Central memory CD4-positive, alpha-beta T cell (primary cell): ENCODE data around the gene MYB.

ENCODE experiments used
- DNase-seq: peaks from one replicate; pipeline ENCODE4 v3.0.0; 2022

The MYB gene

DNA sequence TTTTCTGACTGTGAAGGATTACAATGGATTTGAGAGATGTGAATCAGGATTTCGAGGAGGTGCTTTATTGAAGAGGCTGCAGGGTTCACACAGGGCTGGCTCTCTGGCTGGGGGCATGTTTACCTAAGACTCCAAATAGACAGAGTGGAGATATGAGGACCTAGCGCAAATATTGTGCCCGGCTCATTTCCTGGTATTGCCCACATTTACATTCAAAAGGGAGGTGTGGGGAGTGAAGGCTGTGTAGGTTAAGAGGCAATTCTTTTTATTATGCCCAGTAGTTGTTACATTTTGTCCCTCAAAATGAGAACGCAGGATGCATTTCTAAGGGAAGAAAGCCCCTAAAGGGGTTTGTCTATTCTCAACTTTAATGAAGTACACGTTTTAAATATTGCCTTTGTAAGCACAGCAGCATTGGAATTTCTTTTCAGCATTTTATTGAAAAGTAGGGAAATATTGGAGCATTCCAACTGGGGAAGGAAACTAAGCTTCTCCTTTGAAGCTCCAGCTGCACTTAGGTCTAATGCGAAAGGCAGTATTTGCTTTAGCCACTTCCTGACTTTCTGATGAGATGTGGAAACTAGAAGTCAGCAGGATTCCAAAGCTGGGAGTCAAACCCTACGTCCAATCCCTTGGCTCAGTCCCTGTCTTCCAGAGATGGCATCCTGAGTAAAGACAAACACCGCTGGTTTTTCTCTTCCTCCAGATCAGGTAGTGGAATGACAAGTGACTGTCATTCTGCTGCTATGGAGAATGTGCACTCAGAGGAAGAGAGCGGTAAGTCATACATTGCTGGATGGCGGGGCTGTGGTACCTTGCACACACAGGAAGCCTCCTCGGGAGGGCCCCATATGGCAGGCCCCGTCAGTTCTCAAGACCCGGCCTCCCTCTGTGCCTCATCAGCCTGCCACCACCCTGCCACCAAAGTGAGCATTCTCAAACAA lies 70.7 kb downstream of the MYB start:
- DNase-seq: no peak

DNA sequence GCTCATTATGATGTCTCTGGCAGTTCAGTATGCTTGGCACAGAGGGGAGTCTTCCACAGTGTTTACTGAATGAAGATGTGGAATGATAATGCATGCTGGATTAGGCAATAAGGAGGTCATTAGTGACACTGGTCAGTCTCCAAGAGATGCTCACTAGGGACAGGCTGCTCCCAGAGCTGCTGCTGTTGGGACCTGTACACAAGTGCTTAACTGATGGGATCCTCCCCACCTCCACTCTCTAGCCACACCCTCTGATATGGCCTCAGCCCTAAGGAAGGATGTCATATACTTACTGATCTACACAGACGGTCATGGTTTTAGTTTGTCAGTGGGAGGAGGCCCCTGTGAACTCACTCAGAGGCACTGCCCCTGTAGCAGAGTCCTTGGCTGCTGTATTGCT lies 73.4 kb downstream of the MYB start:
- DNase-seq: no peak

DNA sequence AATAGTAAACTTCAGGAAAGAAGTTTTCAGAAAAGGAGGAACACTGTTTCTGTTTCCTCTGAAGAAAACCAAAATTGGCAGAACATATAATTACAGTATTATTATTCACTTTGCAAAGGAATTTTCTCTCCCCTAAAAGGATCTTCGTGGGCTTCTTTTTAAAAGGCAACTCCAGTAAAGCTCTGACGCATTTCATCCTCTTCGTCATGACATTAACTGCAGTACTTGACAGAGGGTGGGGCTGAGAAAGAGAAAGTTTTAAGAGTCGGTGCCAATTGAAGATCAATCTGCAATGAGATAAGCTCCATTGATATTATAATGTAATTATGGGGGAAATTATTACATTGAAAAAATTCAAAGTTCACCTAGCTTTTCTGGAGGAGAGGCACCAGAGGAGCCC lies 75.8 kb downstream of the MYB start:
- no peak for DNase-seq

DNA sequence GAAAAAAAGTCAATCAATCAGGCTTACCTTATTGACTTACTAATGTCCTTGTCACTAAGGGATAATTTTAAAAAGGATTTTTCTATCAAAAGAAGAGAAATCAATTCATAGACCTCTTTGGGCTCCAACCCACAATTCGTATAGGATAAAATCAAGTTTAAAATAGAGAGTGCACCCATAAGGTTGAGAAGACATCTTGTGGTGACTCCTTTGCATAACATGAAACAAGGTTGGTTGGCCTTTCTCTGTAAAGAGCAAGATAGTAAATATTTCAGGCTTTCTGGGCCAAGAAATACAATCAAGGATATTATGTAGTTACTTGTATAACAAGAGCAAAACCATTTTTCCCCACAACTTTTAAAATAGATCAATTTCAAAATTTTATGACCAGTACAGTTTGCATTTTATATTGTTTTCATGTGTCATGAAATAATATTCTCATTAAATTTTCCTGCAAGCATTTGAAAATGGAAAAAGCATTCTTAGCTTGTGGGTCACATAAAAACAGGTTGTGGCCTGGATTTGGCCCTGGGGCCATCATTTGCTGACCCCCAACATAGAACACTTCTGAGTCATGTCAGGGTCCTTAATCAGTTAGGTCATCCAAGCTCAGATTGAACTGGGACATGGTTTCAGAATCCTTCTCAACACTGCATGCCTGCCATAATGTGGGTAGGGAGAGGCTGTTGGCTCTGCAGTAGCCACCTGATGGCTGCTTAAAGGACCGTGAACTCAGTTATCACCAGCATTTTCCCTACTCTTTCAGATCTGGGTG lies 76.7 kb downstream of the MYB start:
- DNase-seq: no peak

DNA sequence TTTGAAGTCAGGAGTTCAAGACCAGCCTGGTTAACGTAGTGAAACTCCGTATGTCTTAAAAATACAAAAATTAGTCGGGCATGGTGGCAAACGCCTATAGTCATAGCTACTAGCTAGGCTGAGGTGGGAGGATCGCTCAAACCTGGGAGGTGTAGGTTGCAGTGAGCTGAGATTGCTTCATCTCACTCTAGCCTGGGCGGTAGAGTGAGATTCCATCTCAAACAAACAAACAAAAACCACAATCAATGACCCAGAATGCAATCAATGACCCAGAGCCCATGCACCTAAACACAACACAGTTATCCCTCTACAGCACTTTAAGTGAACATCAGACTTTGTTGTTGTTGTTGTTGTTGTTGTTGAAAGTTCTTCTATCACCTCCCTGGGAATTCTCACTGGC lies 77.9 kb downstream of the MYB start:
- DNase-seq: no peak

DNA sequence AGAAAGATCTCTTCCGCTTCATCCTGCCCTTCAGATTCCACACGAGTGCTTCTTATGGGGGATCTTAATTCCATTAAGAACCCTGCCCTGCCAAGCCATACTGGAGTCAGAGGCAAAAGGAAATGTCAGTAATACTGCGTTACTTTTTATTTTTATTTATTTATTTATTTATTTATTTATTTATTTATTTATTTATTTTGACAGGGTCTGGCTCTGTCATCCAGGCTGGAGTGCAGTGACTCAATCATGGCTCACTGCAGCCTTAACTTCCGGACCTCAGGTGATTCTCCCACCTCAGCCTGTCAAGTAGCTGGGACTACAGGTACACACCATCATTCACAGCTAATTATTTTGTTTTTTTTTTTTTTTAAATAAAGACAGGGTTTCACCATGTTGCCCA lies 79.5 kb downstream of the MYB start:
- no peak for DNase-seq

DNA sequence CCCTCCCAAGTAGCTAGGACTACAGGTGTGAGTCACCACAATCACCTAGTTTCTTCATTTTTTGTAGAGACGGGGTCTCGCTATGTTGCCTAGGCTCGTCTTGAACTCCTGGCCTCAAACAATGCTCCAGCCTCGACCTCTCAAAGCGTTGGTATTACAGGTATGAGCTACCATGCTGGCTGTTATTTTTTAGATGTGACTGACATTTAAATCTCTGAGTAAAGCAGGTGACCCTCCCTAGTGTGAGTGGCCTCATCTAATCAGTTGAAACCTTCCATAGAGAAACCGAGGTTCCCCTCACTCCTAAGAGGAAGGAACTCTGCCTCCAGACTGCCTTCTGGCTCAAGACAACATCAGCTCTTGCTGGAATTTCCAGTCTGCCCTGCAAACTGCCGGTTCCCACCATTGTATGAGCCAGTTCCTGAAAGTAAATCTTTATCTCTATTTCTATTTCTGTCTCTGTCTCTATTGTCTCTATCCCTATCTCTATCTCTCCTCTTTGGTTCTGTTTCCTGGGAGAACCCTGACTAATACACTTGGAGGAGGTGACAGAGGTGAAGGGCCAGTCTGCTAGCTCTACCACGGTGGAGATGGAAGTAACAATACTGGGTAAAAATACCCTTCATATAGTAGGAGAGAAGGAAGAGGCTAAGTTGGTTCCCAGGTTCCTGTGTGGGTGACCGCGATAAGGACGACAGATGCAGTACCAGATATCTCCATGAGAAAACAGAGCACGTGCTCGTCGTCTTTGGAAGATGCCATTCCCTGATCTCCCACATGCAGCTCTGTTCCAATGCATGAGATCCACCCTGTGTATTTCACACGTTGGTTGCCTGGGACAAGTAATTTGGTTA lies 81.0 kb downstream of the MYB start:
- no peak for DNase-seq

DNA sequence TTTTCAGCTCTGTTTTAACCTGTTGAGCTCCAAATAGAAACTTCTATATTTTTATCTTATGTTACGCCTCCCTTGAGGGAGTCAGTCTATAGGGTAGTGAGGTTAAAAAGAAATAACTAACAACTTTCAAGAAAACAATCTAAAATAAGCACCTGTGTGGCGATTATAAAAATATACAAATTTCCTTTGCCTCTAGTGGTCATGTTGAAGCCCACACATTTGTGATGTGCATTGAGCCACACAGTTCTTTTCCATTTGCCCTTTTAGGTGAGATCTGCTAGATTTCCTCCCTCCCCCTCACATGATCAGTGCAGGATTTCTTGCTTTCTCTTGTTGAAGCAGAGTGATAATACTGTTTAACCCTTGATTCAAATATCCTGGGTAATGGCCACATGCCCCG lies 84.2 kb downstream of the MYB start:
- no peak for DNase-seq

DNA sequence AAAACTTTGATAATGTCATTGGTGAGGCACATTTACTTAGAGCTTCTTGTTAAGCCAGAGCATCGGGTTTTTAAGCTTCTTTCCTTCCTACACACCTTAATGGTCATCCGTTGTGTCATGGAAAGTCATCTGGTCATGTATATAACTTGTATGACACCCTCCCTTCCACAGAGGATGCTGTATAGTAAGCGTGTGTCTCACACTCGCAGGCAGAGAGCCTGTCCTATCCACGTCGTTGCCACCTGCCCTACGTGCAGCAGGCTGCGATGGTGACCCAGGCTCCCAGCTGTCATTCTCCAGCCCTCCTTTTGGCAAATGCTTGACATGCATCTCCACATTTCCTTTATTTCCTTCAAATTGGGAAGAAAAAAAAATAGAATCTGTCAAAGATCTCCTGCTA lies 85.6 kb downstream of the MYB start:
- no peak for DNase-seq

DNA sequence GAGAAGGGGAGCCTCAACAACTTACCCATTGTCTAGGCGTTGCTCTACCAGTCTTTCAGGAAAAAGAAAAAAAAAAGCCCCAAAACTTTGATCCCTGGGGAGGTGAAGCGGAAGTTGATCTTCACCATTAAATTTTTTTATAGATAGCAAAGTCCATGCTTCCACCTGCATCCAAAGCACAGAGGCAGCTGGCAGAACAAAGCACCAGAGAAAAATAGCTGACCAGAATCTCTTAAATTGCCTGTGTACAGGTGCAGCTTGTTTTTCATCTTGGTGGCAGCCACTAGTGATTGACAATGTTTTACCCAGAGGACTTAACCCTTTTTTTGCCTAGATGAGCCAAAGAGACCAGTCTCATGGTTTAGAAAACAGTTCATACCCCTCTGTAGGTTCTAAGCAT lies 86.0 kb downstream of the MYB start:
- no peak for DNase-seq

DNA sequence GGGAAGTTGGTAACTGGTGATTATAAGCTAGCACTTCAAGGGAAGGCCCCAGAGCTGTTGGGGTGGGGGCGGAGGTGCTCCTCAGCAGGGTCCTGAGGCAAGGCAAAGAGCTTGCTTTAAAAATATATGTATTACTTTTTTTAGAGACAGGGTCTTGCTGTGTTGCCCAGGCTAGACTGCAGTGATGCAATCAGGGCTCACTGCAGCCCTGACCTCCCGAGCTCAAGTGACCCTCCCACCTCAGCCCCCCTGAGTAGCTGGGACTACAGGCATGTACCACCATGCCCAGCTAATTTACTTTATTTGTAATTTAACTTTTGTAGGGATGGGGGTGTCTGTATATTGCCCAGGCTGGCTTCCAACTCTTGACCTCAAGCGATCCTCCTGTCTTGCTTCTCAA lies 87.2 kb downstream of the MYB start:
- DNase-seq: no peak

DNA sequence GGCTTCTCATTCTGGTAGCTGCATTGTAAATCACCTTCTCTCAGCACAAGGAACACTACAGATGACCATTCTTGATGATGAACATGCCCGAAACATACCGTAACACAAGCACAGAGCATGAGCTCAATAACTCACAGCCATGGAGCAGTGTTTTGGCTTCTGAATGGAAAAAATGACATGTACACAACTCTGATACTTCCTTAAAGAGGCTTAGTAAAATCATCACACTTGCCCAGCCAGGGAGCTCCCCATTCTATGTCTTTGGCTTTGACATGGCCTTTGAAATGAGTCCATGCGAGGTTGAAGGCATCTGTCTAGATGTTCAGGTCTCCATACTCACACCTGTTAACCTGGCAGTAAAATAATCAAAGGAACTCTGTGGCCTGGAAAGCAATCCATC lies 87.6 kb downstream of the MYB start:
- no peak for DNase-seq
